ENCODE data around the gene PID1.

DNA sequence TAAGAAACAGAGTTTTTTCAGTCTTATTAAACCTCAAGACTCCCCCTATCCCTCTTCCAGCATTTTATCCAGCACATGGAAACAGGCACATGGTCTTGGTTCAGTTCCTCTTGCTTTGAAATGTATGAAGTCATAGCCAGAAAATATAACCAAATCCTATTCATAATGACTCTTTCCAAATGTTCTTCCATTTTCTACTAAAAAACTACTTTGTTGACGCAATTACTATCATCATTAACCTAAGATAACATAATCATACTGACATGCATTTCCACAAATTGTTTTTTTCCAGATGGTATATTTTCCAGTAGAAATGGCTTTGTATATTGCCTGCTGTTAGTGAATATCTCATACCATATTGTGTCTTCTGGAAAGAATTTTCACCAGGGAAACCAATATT is 261.3 kb downstream of the PID1 start:
- TF ChIP-seq, protein P1, sequence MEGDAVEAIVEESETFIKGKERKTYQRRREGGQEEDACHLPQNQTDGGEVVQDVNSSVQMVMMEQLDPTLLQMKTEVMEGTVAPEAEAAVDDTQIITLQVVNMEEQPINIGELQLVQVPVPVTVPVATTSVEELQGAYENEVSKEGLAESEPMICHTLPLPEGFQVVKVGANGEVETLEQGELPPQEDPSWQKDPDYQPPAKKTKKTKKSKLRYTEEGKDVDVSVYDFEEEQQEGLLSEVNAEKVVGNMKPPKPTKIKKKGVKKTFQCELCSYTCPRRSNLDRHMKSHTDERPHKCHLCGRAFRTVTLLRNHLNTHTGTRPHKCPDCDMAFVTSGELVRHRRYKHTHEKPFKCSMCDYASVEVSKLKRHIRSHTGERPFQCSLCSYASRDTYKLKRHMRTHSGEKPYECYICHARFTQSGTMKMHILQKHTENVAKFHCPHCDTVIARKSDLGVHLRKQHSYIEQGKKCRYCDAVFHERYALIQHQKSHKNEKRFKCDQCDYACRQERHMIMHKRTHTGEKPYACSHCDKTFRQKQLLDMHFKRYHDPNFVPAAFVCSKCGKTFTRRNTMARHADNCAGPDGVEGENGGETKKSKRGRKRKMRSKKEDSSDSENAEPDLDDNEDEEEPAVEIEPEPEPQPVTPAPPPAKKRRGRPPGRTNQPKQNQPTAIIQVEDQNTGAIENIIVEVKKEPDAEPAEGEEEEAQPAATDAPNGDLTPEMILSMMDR (IDR thresholded peaks at IDR 0.05; ENCODE audit: low read depth, low read length, missing input control), result no peak
- TF ChIP-seq NR2F2 (IDR thresholded peaks at IDR 0.05), result no peak
- TF ChIP-seq GABPA (IDR thresholded peaks at IDR 0.05 in 1 of 2, conservative IDR thresholded peaks at IDR 0.05 in 1 of 2), result no peak
- no peak for TF ChIP-seq SP1 (IDR thresholded peaks at IDR 0.05)
- no peak for TF ChIP-seq YY1 (IDR thresholded peaks at IDR 0.05)
- no peak for TF ChIP-seq JUND (IDR thresholded peaks at IDR 0.05)
- no peak for TF ChIP-seq RXRA (IDR thresholded peaks at IDR 0.05)
- no peak for TF ChIP-seq TAF1 (conservative IDR thresholded peaks at IDR 0.05)
- TF ChIP-seq, protein P2, sequence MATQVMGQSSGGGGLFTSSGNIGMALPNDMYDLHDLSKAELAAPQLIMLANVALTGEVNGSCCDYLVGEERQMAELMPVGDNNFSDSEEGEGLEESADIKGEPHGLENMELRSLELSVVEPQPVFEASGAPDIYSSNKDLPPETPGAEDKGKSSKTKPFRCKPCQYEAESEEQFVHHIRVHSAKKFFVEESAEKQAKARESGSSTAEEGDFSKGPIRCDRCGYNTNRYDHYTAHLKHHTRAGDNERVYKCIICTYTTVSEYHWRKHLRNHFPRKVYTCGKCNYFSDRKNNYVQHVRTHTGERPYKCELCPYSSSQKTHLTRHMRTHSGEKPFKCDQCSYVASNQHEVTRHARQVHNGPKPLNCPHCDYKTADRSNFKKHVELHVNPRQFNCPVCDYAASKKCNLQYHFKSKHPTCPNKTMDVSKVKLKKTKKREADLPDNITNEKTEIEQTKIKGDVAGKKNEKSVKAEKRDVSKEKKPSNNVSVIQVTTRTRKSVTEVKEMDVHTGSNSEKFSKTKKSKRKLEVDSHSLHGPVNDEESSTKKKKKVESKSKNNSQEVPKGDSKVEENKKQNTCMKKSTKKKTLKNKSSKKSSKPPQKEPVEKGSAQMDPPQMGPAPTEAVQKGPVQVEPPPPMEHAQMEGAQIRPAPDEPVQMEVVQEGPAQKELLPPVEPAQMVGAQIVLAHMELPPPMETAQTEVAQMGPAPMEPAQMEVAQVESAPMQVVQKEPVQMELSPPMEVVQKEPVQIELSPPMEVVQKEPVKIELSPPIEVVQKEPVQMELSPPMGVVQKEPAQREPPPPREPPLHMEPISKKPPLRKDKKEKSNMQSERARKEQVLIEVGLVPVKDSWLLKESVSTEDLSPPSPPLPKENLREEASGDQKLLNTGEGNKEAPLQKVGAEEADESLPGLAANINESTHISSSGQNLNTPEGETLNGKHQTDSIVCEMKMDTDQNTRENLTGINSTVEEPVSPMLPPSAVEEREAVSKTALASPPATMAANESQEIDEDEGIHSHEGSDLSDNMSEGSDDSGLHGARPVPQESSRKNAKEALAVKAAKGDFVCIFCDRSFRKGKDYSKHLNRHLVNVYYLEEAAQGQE (IDR thresholded peaks at IDR 0.05), result no peak
- TF ChIP-seq HNF4G (IDR thresholded peaks at IDR 0.05), result no peak
- TF ChIP-seq MAX (IDR thresholded peaks at IDR 0.05), result no peak
- TF ChIP-seq ZBTB33 (IDR thresholded peaks at IDR 0.05), result no peak
- no peak for TF ChIP-seq ATF3 (IDR thresholded peaks at IDR 0.05)
